Stimulated activated CD4-positive, alpha-beta T cell treated with anti-CD3 and anti-CD28 coated beads, Interleukin-12 subunit alpha, Interleukin-12 subunit beta, amount 100 ng/mL, for 4 hours (primary cell): ENCODE data around the gene RPS6KA2.
"Not testable (repeated sequence)": the region's sequence is repeated elsewhere in the genome, so short reads cannot be mapped to it uniquely, and the experiment has no call there.

Experiments used
- DNase-seq: peaks from one replicate; pipeline ENCODE4 v3.0.0-alpha.2; 2020

The RPS6KA2 gene

GRCh38 chr6:166655713-166656229 lies 28.7 kb upstream of the RPS6KA2 start:
- no peak for DNase-seq

- DNase-seq = no peak
These were observed 28.2 kb upstream of the RPS6KA2 start for GRCh38 chr6:166655251-166655650.

GRCh38 chr6:166654573-166654972 lies 27.5 kb upstream of the RPS6KA2 start:
- no peak for DNase-seq

- no peak for DNase-seq
These were observed 26.5 kb upstream of the RPS6KA2 start for GRCh38 chr6:166653639-166653941.

GRCh38 chr6:166650824-166651807 lies 24.1 kb upstream of the RPS6KA2 start:
- DNase-seq = no peak

- no peak for DNase-seq
These were observed 23.0 kb upstream of the RPS6KA2 start for GRCh38 chr6:166650047-166650446.

- DNase-seq = no peak
These were observed 21.8 kb upstream of the RPS6KA2 start for GRCh38 chr6:166648846-166649245.

- DNase-seq = no peak
These were observed 20.8 kb upstream of the RPS6KA2 start for GRCh38 chr6:166647896-166648295.

GRCh38 chr6:166646716-166647115 lies 19.7 kb upstream of the RPS6KA2 start:
- no peak for DNase-seq

GRCh38 chr6:166645896-166646295 lies 18.8 kb upstream of the RPS6KA2 start:
- no peak for DNase-seq

- DNase-seq = no peak
These were observed 17.6 kb upstream of the RPS6KA2 start for GRCh38 chr6:166644681-166645080.

GRCh38 chr6:166643891-166644590 lies 17.0 kb upstream of the RPS6KA2 start:
- no peak for DNase-seq

GRCh38 chr6:166642646-166643045 lies 15.6 kb upstream of the RPS6KA2 start:
- DNase-seq = no peak

GRCh38 chr6:166640342-166641043 lies 13.4 kb upstream of the RPS6KA2 start:
- no peak for DNase-seq

- no peak for DNase-seq
These were observed 12.9 kb upstream of the RPS6KA2 start for GRCh38 chr6:166639921-166640320.

GRCh38 chr6:166638573-166638964 lies 11.5 kb upstream of the RPS6KA2 start:
- no peak for DNase-seq

- DNase-seq = no peak
These were observed 10.9 kb upstream of the RPS6KA2 start for GRCh38 chr6:166637812-166638572.

- DNase-seq = no peak
These were observed 9.9 kb upstream of the RPS6KA2 start for GRCh38 chr6:166636934-166637333.

GRCh38 chr6:166636191-166636933 lies 9.3 kb upstream of the RPS6KA2 start:
- DNase-seq = no peak

- DNase-seq = no peak
These were observed 8.2 kb upstream of the RPS6KA2 start for GRCh38 chr6:166635013-166635970.

- not testable (repeated sequence) for DNase-seq
These were observed 7.5 kb upstream of the RPS6KA2 start for GRCh38 chr6:166634581-166634980.
